PC-3 (cell line): ENCODE measurements around the gene LRRC37B. TPM values are rescaled to one million over a fixed set of nuclear protein-coding genes. Genes with fewer than 3 reads are reported as not detected.
A peak's percentile ranks its signal among the peaks of the same experiment; 100 is the strongest.
"Not testable (repeated sequence)": the region's sequence is repeated elsewhere in the genome, so short reads cannot be mapped to it uniquely, and the experiment has no call there.

Experiments
- ATAC-seq: fragments of 200-7000 bp; cut with Tn5 transposase; 2 replicates; pipeline ENCODE4 v1.9.1; 2020; ENCODE audit warnings: mild to moderate bottlenecking, moderate library complexity
- BruUV-seq: library from RNA; stranded (reverse); fragments of 400-500 nt; replicated peaks from 2 replicates; lab custom pipeline; 2021; lab: Mats Ljungman, UMichigan
- CTCF ChIA-PET: fragments of 300-600 bp; sonication (Branson Sonifier 250); formaldehyde crosslinking; loops from one replicate; lab custom pipeline; 2022; ENCODE audit warnings: antibody characterized with exemption; lab: Charles Lee
- POLR2A ChIA-PET: fragments of 300-600 bp; sonication (Branson Sonifier 250); formaldehyde crosslinking; loops from one replicate; lab custom pipeline; 2022; ENCODE audit warnings: antibody characterized with exemption; ENCODE audit not compliant: unreplicated experiment; lab: Charles Lee
- DNase-seq: peaks from one replicate; pipeline ENCODE4 v3.0.0-alpha.2; 2015
- H2AFZ ChIP-seq: fragments of 300-600 bp; sonication (generic); 2 replicates; pipeline ENCODE4 v1.6.0; 2016; ENCODE audit warnings: antibody characterized with exemption, low read length
- H3F3A ChIP-seq: fragments of 300-600 bp; sonication (generic); one replicate; pipeline ENCODE4 v1.6.0; 2017; ENCODE audit warnings: antibody characterized with exemption, low read length, control low read depth, mild to moderate bottlenecking; ENCODE audit not compliant: unreplicated experiment
- H3K27ac ChIP-seq: fragments of 300-600 bp; sonication (generic); 2 replicates; pipeline ENCODE4 v1.5.1; 2016; ENCODE audit warnings: mild to moderate bottlenecking, low read length
- H3K27me3 ChIP-seq: fragments of 300-600 bp; sonication (generic); 2 replicates; pipeline ENCODE4 v1.6.1; 2016; ENCODE audit warnings: low read length, mixed read lengths
- H3K36me3 ChIP-seq: fragments of 300-600 bp; sonication (generic); 2 replicates; pipeline ENCODE4 v1.6.1; 2016; ENCODE audit warnings: low read depth, mixed run types, low read length, mixed read lengths
- H3K4me1 ChIP-seq: fragments of 300-600 bp; sonication (generic); 2 replicates; pipeline ENCODE4 v1.5.1; 2016; ENCODE audit warnings: low read length; ENCODE audit not compliant: insufficient read depth
- H3K4me2 ChIP-seq: fragments of 300-600 bp; sonication (generic); 2 replicates; pipeline ENCODE4 v1.6.0; 2016; ENCODE audit warnings: low read length
- H3K4me3 ChIP-seq: fragments of 300-600 bp; sonication (generic); 2 replicates; pipeline ENCODE4 v1.5.1; 2016; ENCODE audit warnings: mild to moderate bottlenecking, low read length, mixed read lengths
- H3K79me2 ChIP-seq: fragments of 300-600 bp; sonication (generic); 2 replicates; pipeline ENCODE4 v1.6.1; 2017; ENCODE audit warnings: low read length, mixed read lengths
- H3K9ac ChIP-seq: fragments of 300-600 bp; sonication (generic); 2 replicates; pipeline ENCODE4 v1.6.0; 2016; ENCODE audit warnings: mild to moderate bottlenecking, low read length
- H3K9me2 ChIP-seq: fragments of 300-600 bp; sonication (generic); replicated peaks from 2 replicates; pipeline ENCODE4 v1.6.1; 2016; ENCODE audit warnings: mixed run types, low read length, mixed read lengths
- H3K9me3 ChIP-seq: fragments of 300-600 bp; sonication (generic); 2 replicates; pipeline ENCODE4 v1.6.1; 2016; ENCODE audit warnings: low read length, mixed read lengths
- H4K20me1 ChIP-seq: fragments of 300-600 bp; sonication (generic); 2 replicates; pipeline ENCODE4 v1.6.1; 2016; ENCODE audit warnings: low read length, mixed read lengths
- EZH2 ChIP-seq: fragments of 300-600 bp; sonication (generic); IDR thresholded peaks from one replicate; pipeline ENCODE4 v1.6.1; 2017; ENCODE audit warnings: antibody characterized with exemption, mild to moderate bottlenecking, low read length; ENCODE audit not compliant: unreplicated experiment
- EZH2phosphoT487 ChIP-seq: fragments of 300-600 bp; sonication (generic); IDR thresholded peaks from 2 replicates; pipeline ENCODE4 v1.6.1; 2018; ENCODE audit warnings: mild to moderate bottlenecking, antibody characterized with exemption, low read length, borderline replicate concordance
- intact Hi-C: fragments of 100-400 bp; cut with micrococcal nuclease; formaldehyde crosslinking; loops from 2 replicates; pipeline ENCODE4 v1.9.0; 2023
- total RNA-seq: library from RNA; depleted of rRNA; stranded (reverse); fragments of >200 nt; gene quantifications from 2 replicates; pipeline ENCODE4 v1.2.3, GENCODE V29; 2014
- TF ChIP-seq, protein P1 (sequence below): fragments of 300-600 bp; sonication (generic); conservative IDR thresholded peaks from 2 replicates; pipeline ENCODE4 v1.5.1; 2017; ENCODE audit warnings: antibody characterized with exemption, low read depth, mild to moderate bottlenecking, low read length

LRRC37B gene
- total RNA-seq, 1 experiment from 2014 or later: 7.4 TPM

DNA sequence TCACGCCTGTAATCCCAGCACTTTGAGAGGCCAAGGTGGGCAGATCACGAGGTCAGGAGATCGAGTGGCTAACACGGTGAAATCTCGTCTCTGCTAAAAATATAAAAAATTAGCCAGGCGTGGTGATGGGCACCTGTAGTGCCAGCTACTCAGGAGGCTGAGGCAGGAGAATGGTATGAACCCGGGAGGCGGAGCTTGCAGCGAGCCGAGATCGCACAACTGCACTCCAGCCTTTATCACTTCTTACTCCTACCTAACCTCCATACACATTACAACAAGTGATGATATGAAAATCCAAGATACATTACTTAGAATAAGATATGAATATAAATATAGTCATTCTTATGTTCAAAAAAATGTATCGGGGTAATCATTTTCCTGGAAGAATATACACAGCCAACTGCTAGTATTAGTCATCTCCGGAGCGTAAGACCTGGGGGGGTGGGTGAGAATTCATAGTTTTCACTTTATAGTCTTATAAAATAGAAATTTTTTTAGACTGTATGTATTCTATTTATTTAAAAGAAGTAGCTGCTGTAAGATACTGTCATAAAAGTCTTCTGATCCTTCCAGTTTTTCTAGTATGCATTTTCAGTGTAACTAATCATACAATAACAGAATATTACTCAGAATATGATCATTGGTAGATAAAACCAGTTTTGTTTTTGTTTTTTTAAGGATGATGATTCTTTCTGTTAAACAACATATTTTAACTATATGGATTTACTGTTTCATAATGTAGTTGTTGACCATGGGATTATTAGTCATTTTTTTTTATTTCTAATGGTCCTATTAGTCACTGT lies 32.7 kb upstream of the LRRC37B start:
- H2AFZ ChIP-seq, H3F3A ChIP-seq, CTCF ChIA-PET, H4K20me1 ChIP-seq, H3K79me2 ChIP-seq, H3K9me2 ChIP-seq, H3K27me3 ChIP-seq, H3K36me3 ChIP-seq, H3K9me3 ChIP-seq, intact Hi-C loops, BruUV-seq: not testable (repeated sequence)
- Histone ChIP-seq H3K27ac (peak overlapping the region; percentile 100), H3K4me1 (peaks cover 15% of the 10 kb centered on the region), H3K4me3 (peak overlapping the region; percentile 50; the same call in 1 of the 2 replicates), H3K9ac (peak overlapping the region; percentile 91), H3K4me2 (peak overlapping the region; percentile 79)
- DNase-seq: peak; percentile 76
- POLR2A ChIA-PET: interaction anchor here (0.6 kb wide), 1 partner anchor 218 kb away, joined by 4 read pairs; no protein-coding TSS in a partner anchor
- peak; percentile 66 for ATAC-seq

DNA sequence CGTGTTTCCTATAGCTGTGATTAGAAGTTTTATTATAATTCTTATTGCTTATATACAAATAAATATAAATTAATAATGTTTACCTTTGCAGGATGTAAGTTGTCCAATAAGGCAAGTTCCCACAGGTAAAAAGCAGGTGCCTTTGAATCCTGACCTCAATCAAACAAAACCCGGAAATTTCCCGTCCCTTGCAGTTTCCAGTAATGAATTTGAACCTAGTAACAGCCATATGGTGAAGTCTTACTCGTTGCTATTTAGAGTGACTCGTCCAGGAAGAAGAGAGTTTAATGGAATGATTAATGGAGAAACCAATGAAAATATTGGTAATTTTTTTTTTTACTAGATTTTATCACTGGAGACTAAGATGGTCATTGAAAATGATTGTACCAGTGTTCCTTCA lies 31.8 kb upstream of the LRRC37B start:
- DNase-seq: peak; percentile 71
- ATAC-seq: peak; percentile 37
- peak overlapping the region; percentile 100 for H3K27ac ChIP-seq
- H3K27me3 ChIP-seq, intact Hi-C loops, H3K9me2 ChIP-seq, H4K20me1 ChIP-seq, H2AFZ ChIP-seq, CTCF ChIA-PET, H3K9me3 ChIP-seq, H3K79me2 ChIP-seq, H3F3A ChIP-seq, BruUV-seq, H3K36me3 ChIP-seq, POLR2A ChIA-PET, H3K4me3 ChIP-seq: not testable (repeated sequence)
- H3K4me2 ChIP-seq: peak overlapping the region; percentile 79
- peak overlapping the region; percentile 91 for H3K9ac ChIP-seq
- peaks cover 15% of the 10 kb centered on the region for H3K4me1 ChIP-seq

DNA sequence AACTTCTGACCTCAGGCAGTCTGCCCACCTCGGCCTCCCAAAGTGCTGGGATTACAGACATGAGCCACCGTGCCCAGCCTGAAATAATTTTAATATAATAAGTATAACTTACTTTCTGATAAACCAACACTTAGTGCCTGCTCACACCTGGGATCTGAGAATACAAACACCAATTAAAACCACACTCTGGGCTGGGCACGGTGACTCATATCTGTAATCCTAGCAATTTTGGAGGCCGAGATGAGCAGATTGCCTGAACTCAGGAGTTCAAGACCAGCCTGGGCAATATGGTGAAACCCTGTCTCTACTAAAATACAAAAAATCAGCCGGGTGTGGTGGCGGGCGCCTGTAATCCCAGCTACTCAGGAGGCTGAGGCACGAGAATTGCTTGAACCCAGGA lies 15.4 kb upstream of the LRRC37B start:
- H3K9ac ChIP-seq, intact Hi-C loops, H2AFZ ChIP-seq, H3K27me3 ChIP-seq, H3K4me1 ChIP-seq, H3K27ac ChIP-seq, BruUV-seq, H3K79me2 ChIP-seq, H3K4me3 ChIP-seq, H4K20me1 ChIP-seq, POLR2A ChIA-PET, H3K4me2 ChIP-seq, H3F3A ChIP-seq, CTCF ChIA-PET, H3K9me3 ChIP-seq, DNase-seq, H3K9me2 ChIP-seq: not testable (repeated sequence)
- ATAC-seq: peak; percentile 29; the same call in 1 of the 2 replicates
- H3K36me3 ChIP-seq: peaks cover 13% of the 10 kb centered on the region; the same call in 1 of the 2 replicates

DNA sequence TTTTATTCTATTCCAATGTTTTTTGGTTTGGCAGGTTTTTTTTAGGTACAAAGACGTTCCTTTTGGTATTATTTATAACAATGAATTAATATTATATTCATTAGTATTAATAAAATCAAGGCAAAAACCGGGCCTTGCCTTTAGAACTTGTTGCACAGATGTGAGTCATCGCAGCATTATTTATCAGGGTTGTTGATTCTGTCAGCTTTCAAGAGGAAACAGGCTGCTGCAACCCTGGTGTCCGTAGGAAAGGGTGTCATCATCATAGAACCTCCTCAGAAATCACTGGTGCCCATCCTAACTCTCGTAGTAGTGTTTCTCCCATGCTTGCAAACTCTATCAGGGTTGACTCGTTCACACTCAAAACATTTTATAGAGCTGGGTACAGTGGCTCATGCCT lies 10.2 kb upstream of the LRRC37B start:
- H3K27ac ChIP-seq: no peak overlapping the region
- TF ChIP-seq EZH2: no peak
- no peak for TF ChIP-seq EZH2phosphoT487
- TF ChIP-seq, protein P1, sequence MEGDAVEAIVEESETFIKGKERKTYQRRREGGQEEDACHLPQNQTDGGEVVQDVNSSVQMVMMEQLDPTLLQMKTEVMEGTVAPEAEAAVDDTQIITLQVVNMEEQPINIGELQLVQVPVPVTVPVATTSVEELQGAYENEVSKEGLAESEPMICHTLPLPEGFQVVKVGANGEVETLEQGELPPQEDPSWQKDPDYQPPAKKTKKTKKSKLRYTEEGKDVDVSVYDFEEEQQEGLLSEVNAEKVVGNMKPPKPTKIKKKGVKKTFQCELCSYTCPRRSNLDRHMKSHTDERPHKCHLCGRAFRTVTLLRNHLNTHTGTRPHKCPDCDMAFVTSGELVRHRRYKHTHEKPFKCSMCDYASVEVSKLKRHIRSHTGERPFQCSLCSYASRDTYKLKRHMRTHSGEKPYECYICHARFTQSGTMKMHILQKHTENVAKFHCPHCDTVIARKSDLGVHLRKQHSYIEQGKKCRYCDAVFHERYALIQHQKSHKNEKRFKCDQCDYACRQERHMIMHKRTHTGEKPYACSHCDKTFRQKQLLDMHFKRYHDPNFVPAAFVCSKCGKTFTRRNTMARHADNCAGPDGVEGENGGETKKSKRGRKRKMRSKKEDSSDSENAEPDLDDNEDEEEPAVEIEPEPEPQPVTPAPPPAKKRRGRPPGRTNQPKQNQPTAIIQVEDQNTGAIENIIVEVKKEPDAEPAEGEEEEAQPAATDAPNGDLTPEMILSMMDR: no peak
- ChIA-PET POLR2A (no interaction called here), CTCF (no interaction called here)
- no peak overlapping the region for H3K4me3 ChIP-seq
- H3K4me1 ChIP-seq: no peaks in the 10 kb centered on the region
- DNase-seq: no peak
- no peak overlapping the region for H3K9ac ChIP-seq
- H3K9me3 ChIP-seq: no peaks in the 10 kb centered on the region
- no peak overlapping the region for H2AFZ ChIP-seq
- no peaks in the 10 kb centered on the region for H4K20me1 ChIP-seq
- H3K36me3 ChIP-seq: peaks cover 25% of the 10 kb centered on the region
- H3K9me2 ChIP-seq: no peaks in the 10 kb centered on the region
- H3F3A ChIP-seq: no peaks in the 10 kb centered on the region
- no peaks in the 10 kb centered on the region for H3K79me2 ChIP-seq
- no peak overlapping the region for H3K4me2 ChIP-seq
- no peaks in the 10 kb centered on the region for H3K27me3 ChIP-seq
- intact Hi-C loops: no loop called here
- ATAC-seq: no peak; the same call in 1 of the 2 replicates
- BruUV-seq: no TSS peak
